Mesenchymal stem cell (in vitro differentiated cells and primary cell): ENCODE results near the gene CNNM2.

Experiments used
- DNase-seq: peaks from one replicate; pipeline ENCODE4 v3.0.0-alpha.2; 2013
- H2AFZ ChIP-seq: one replicate; pipeline ENCODE4 v1.6.1; 2013; ENCODE audit warnings: low read depth, mild to moderate bottlenecking, control low read depth, inconsistent platforms, low read length, moderate library complexity
- H2AK5ac ChIP-seq: 2 replicates; pipeline ENCODE4 v1.6.1; 2013; ENCODE audit warnings: low read length, moderate library complexity, mild to moderate bottlenecking, inconsistent platforms; ENCODE audit not compliant: severe bottlenecking
- H2BK120ac ChIP-seq: one replicate; pipeline ENCODE4 v1.6.1; 2013; ENCODE audit warnings: low read depth, mild to moderate bottlenecking, inconsistent platforms, low read length, moderate library complexity
- H2BK12ac ChIP-seq, 2 experiments: one replicate each; pipeline ENCODE4 v1.6.1; 2013; ENCODE audit warnings: inconsistent platforms in 2 of 2, low read length in 2 of 2, mild to moderate bottlenecking in 2 of 2, moderate library complexity in 2 of 2, control low read depth in 1 of 2
- H2BK15ac ChIP-seq: one replicate; pipeline ENCODE4 v1.6.1; 2013; ENCODE audit warnings: mild to moderate bottlenecking, low read depth, inconsistent platforms; ENCODE audit not compliant: poor library complexity, severe bottlenecking
- H2BK5ac ChIP-seq: 2 replicates; pipeline ENCODE4 v1.6.1; 2013; ENCODE audit warnings: low read depth, mild to moderate bottlenecking, low read length, control low read depth, inconsistent platforms; ENCODE audit not compliant: poor library complexity, severe bottlenecking
- H3K14ac ChIP-seq, 2 experiments: one replicate each; pipeline ENCODE4 v1.6.1; 2013; ENCODE audit warnings: inconsistent platforms in 2 of 2, low read length in 2 of 2, control low read depth in 1 of 2, mild to moderate bottlenecking in 1 of 2, moderate library complexity in 1 of 2
- H3K18ac ChIP-seq, 2 experiments: one replicate each; pipeline ENCODE4 v1.6.1; 2013; ENCODE audit warnings: inconsistent platforms in 2 of 2, low read length in 2 of 2, control low read depth in 1 of 2, low read depth in 1 of 2, mild to moderate bottlenecking in 1 of 2
- H3K23ac ChIP-seq, 2 experiments: one replicate each; pipeline ENCODE4 v1.6.1; 2013; ENCODE audit warnings: inconsistent platforms in 2 of 2, low read length in 2 of 2, mild to moderate bottlenecking in 2 of 2, moderate library complexity in 2 of 2, control low read depth in 1 of 2
- H3K27ac ChIP-seq: 2 replicates; pipeline ENCODE4 v1.5.1; 2013; ENCODE audit warnings: mild to moderate bottlenecking, moderate library complexity, low read length, control low read depth, inconsistent platforms; ENCODE audit not compliant: poor library complexity, severe bottlenecking
- H3K27me3 ChIP-seq, 2 experiments: 2 replicates each; pipeline versions ENCODE4 v1.6.1 to v1.7.0; 2013; ENCODE audit warnings: low read length in 2 of 2, mild to moderate bottlenecking in 2 of 2, moderate library complexity in 2 of 2, control low read depth in 1 of 2, inconsistent platforms in 1 of 2; ENCODE audit not compliant: control insufficient read depth in 1 of 2, insufficient read depth in 1 of 2
- H3K36me3 ChIP-seq, 2 experiments: 2 replicates each; pipeline versions ENCODE4 v1.6.1 to v1.7.0; 2013; ENCODE audit warnings: low read length in 2 of 2, control low read depth in 1 of 2, inconsistent platforms in 1 of 2, low read depth in 1 of 2, mild to moderate bottlenecking in 1 of 2; ENCODE audit not compliant: insufficient read depth in 2 of 2, control insufficient read depth in 1 of 2
- H3K4ac ChIP-seq, 2 experiments: one replicate each; pipeline ENCODE4 v1.6.1; 2013; ENCODE audit warnings: inconsistent platforms in 2 of 2, low read length in 2 of 2, mild to moderate bottlenecking in 2 of 2, moderate library complexity in 2 of 2, control low read depth in 1 of 2, low read depth in 1 of 2
- H3K4me1 ChIP-seq: 2 replicates; pipeline ENCODE4 v1.6.1; 2013; ENCODE audit warnings: low read depth, low read length, control low read depth; ENCODE audit not compliant: control insufficient read depth, insufficient read depth
- H3K4me2 ChIP-seq: 2 replicates; pipeline ENCODE4 v1.6.1; 2013; ENCODE audit warnings: low read length, mild to moderate bottlenecking, inconsistent platforms; ENCODE audit not compliant: poor library complexity, severe bottlenecking
- H3K4me3 ChIP-seq, 2 experiments: 2 replicates each; pipeline versions ENCODE4 v1.5.1 to v1.7.0; 2013; ENCODE audit warnings: low read length in 2 of 2, mild to moderate bottlenecking in 2 of 2, control low read depth in 1 of 2, low read depth in 1 of 2; ENCODE audit not compliant: insufficient read depth in 1 of 2
- H3K79me1 ChIP-seq: replicated peaks from 2 replicates; pipeline ENCODE4 v1.6.1; 2013; ENCODE audit warnings: mild to moderate bottlenecking, control low read depth, low read length, inconsistent platforms; ENCODE audit not compliant: poor library complexity, severe bottlenecking
- H3K9ac ChIP-seq: 2 replicates; pipeline ENCODE4 v1.7.0; 2013; ENCODE audit warnings: mild to moderate bottlenecking, low read length, moderate library complexity
- H3K9me3 ChIP-seq: 2 replicates; pipeline ENCODE4 v1.7.0; 2013; ENCODE audit warnings: mild to moderate bottlenecking, low read length; ENCODE audit not compliant: control insufficient read depth
- H4K8ac ChIP-seq: one replicate; pipeline ENCODE4 v1.6.1; 2013; ENCODE audit warnings: inconsistent platforms, mild to moderate bottlenecking, low read length, moderate library complexity
- H4K91ac ChIP-seq: one replicate; pipeline ENCODE4 v1.6.1; 2013; ENCODE audit warnings: mild to moderate bottlenecking, low read length, inconsistent platforms
- WGBS: methylation state at CpG from one replicate; pipeline ENCODE4 v1.1.7; 2013; ENCODE audit warnings: mixed read lengths; 5-methylcytosine and 5-hydroxymethylcytosine counted together

The CNNM2 gene

GRCh38 chr10:102988404-102989314 is 70.6 kb downstream of the CNNM2 start:
- no peak overlapping the region for H3K4me2 ChIP-seq
- H4K91ac ChIP-seq = no peak overlapping the region
- DNase-seq = peak; percentile 78
- no peak overlapping the region for H3K14ac ChIP-seq
- H2BK5ac ChIP-seq = no peak overlapping the region
- no peak overlapping the region for H2BK120ac ChIP-seq
- no peak overlapping the region for H3K27ac ChIP-seq
- H2BK15ac ChIP-seq = no peak overlapping the region
- H3K79me1 ChIP-seq = peaks cover 2% of the 10 kb centered on the region
- H3K36me3 ChIP-seq = no peaks in the 10 kb centered on the region
- no peak overlapping the region for H4K8ac ChIP-seq
- H3K23ac ChIP-seq = no peak overlapping the region
- no peak overlapping the region for H2BK12ac ChIP-seq
- no peak overlapping the region for H3K4me3 ChIP-seq
- no peaks in the 10 kb centered on the region for H3K4me1 ChIP-seq
- no peak overlapping the region for H2AK5ac ChIP-seq
- no peaks in the 10 kb centered on the region for H3K27me3 ChIP-seq
- H2AFZ ChIP-seq = no peak overlapping the region
- H3K9ac ChIP-seq = no peak overlapping the region
- 66% methylated on average over 7 of the region's 8 CpGs for WGBS
- no peak overlapping the region for H3K4ac ChIP-seq
- H3K9me3 ChIP-seq = no peaks in the 10 kb centered on the region
- H3K18ac ChIP-seq = no peak overlapping the region

GRCh38 chr10:102994531-102995295 is 76.6 kb downstream of the CNNM2 start:
- H2BK15ac ChIP-seq = no peak overlapping the region
- 83% methylated on average over 4 of the region's 5 CpGs for WGBS
- no peak overlapping the region for H3K27ac ChIP-seq

GRCh38 chr10:102996876-102997275 is 78.8 kb downstream of the CNNM2 start:
- H2BK12ac ChIP-seq = no peak overlapping the region
- H3K27ac ChIP-seq = no peak overlapping the region
- H3K27me3 ChIP-seq = no peaks in the 10 kb centered on the region
- no peak overlapping the region for H2BK120ac ChIP-seq
- no peak overlapping the region for H2BK15ac ChIP-seq
- no peaks in the 10 kb centered on the region for H3K36me3 ChIP-seq
- H3K23ac ChIP-seq = no peak overlapping the region
- H3K4ac ChIP-seq = no peak overlapping the region
- H2BK5ac ChIP-seq = no peak overlapping the region
- H4K91ac ChIP-seq = no peak overlapping the region
- no peak overlapping the region for H3K4me2 ChIP-seq
- H3K18ac ChIP-seq = no peak overlapping the region
- H4K8ac ChIP-seq = no peak overlapping the region
- H2AFZ ChIP-seq = no peak overlapping the region
- H2AK5ac ChIP-seq = no peak overlapping the region
- H3K4me3 ChIP-seq = no peak overlapping the region
- H3K9me3 ChIP-seq = no peaks in the 10 kb centered on the region
- H3K14ac ChIP-seq = no peak overlapping the region
- H3K4me1 ChIP-seq = no peaks in the 10 kb centered on the region
- H3K79me1 ChIP-seq = no peaks in the 10 kb centered on the region
- no peak overlapping the region for H3K9ac ChIP-seq
- DNase-seq = no peak

More at GRCh38 chr10:102994531-102995295, 76.6 kb downstream of the CNNM2 start:
- Histone ChIP-seq H4K91ac (no peak overlapping the region), H2BK12ac (no peak overlapping the region), H2BK5ac (no peak overlapping the region), H3K4me2 (no peak overlapping the region), H2BK120ac (no peak overlapping the region), H3K4ac (no peak overlapping the region), H3K9me3 (no peaks in the 10 kb centered on the region), H3K36me3 (no peaks in the 10 kb centered on the region), H2AFZ (no peak overlapping the region), H3K4me3 (no peak overlapping the region), H3K18ac (no peak overlapping the region), H3K23ac (no peak overlapping the region), H3K4me1 (no peaks in the 10 kb centered on the region), H4K8ac (no peak overlapping the region), H3K9ac (no peak overlapping the region), H3K79me1 (peaks cover 2% of the 10 kb centered on the region), H3K14ac (no peak overlapping the region), H2AK5ac (no peak overlapping the region), H3K27me3 (no peaks in the 10 kb centered on the region)
- DNase-seq = peak; percentile 19

GRCh38 chr10:102997998-102998397 is 79.9 kb downstream of the CNNM2 start:
- no peak for DNase-seq
- no peak overlapping the region for H2BK120ac ChIP-seq
- H3K9ac ChIP-seq = no peak overlapping the region
- H3K27me3 ChIP-seq = no peaks in the 10 kb centered on the region
- H3K36me3 ChIP-seq = no peaks in the 10 kb centered on the region
- WGBS = 78% methylated on average over 1 of the region's 1 CpG
- no peaks in the 10 kb centered on the region for H3K4me1 ChIP-seq
- H2BK12ac ChIP-seq = no peak overlapping the region
- no peaks in the 10 kb centered on the region for H3K9me3 ChIP-seq
- H3K27ac ChIP-seq = no peak overlapping the region
- no peak overlapping the region for H3K23ac ChIP-seq
- H2BK15ac ChIP-seq = no peak overlapping the region
- no peak overlapping the region for H4K91ac ChIP-seq
- no peak overlapping the region for H3K4me2 ChIP-seq
- no peak overlapping the region for H2AFZ ChIP-seq
- H3K14ac ChIP-seq = no peak overlapping the region
- H2AK5ac ChIP-seq = no peak overlapping the region
- H3K4ac ChIP-seq = no peak overlapping the region
- no peaks in the 10 kb centered on the region for H3K79me1 ChIP-seq
- no peak overlapping the region for H2BK5ac ChIP-seq
- H3K4me3 ChIP-seq = no peak overlapping the region
- no peak overlapping the region for H4K8ac ChIP-seq
- H3K18ac ChIP-seq = no peak overlapping the region
